SK-N-SH (cell line): ENCODE data around the gene SLC24A3. TPM values are rescaled to one million over a fixed set of nuclear protein-coding genes. Genes with fewer than 3 reads are reported as not detected.

Experiments used
- CTCF ChIA-PET: fragments of 300-600, 350-600 bp; formaldehyde crosslinking; extraction: SDS; loops from one replicate; lab custom pipeline; 2021; lab: Yijun Ruan, JAX
- POLR2A ChIA-PET: fragments of 350-600 bp; sonication (Branson Sonifier 250); formaldehyde crosslinking; extraction: SDS; loops from one replicate; lab custom pipeline; 2020; ENCODE audit warnings: antibody characterized with exemption, inconsistent platforms; lab: Yijun Ruan, JAX
- DNase-seq: peaks from one replicate; pipeline ENCODE4 v3.0.0; 2012
- H2AFZ ChIP-seq: fragments of 200-600 bp; sonication (generic); 2 replicates; pipeline ENCODE4 v1.8.1; 2016; ENCODE audit warnings: antibody characterized with exemption, mild to moderate bottlenecking, low read depth
- H3F3A ChIP-seq: fragments of 200-600 bp; sonication (generic); replicated peaks from 2 replicates; pipeline ENCODE3; 2016; ENCODE audit warnings: antibody characterized with exemption, mild to moderate bottlenecking; ENCODE audit not compliant: insufficient read depth
- H3K27ac ChIP-seq, 2 experiments: fragments of 200-500 bp in 1 of 2; fragments of 200-600 bp in 1 of 2; sonication (Bioruptor generic) in 1 of 2; sonication (generic), shearing (Covaris generic) in 1 of 2; 2 replicates each; pipeline versions ENCODE4 v1.5.1 to v1.6.1; 2014 to 2016; ENCODE audit warnings: low read depth in 2 of 2, inconsistent platforms in 1 of 2, low read length in 1 of 2, mild to moderate bottlenecking in 1 of 2, mixed read lengths in 1 of 2
- H3K27me3 ChIP-seq: fragments of 200-600 bp; sonication (generic), shearing (Covaris generic); 2 replicates; pipeline ENCODE4 v1.6.1; 2016; ENCODE audit warnings: mixed run types; ENCODE audit not compliant: insufficient read depth
- H3K36me3 ChIP-seq, 2 experiments: fragments of 200-500 bp in 1 of 2; fragments of 200-600 bp in 1 of 2; sonication (Bioruptor generic) in 1 of 2; sonication (generic) in 1 of 2; replicated peaks in 1 of 2; 2 replicates each; pipeline versions ENCODE3 to v1.5.1; 2014 to 2016; ENCODE audit warnings: low read length in 1 of 2, mild to moderate bottlenecking in 1 of 2; ENCODE audit not compliant: insufficient read depth in 2 of 2, control insufficient read depth in 1 of 2
- H3K4me1 ChIP-seq, 2 experiments: fragments of 200-500 bp in 1 of 2; fragments of 200-600 bp in 1 of 2; sonication (Bioruptor generic) in 1 of 2; sonication (generic), shearing (Covaris generic) in 1 of 2; 2 replicates each; pipeline versions ENCODE4 v1.5.1 to v1.6.1; 2014 to 2016; ENCODE audit warnings: low read depth in 1 of 2, low read length in 1 of 2, mixed run types in 1 of 2; ENCODE audit not compliant: insufficient read depth in 2 of 2, control insufficient read depth in 1 of 2
- H3K4me2 ChIP-seq: fragments of 200-600 bp; sonication (generic), shearing (Covaris generic); 2 replicates; pipeline ENCODE4 v1.6.1; 2017; ENCODE audit warnings: mixed run types
- H3K4me3 ChIP-seq, 2 experiments: fragments of 200-500 bp in 1 of 2; fragments of 200-600 bp in 1 of 2; sonication (Bioruptor generic) in 1 of 2; sonication (generic), shearing (Covaris generic) in 1 of 2; 2 replicates each; pipeline versions ENCODE4 v1.5.1 to v1.8.1; 2014 to 2016; ENCODE audit warnings: low read depth in 2 of 2, inconsistent platforms in 1 of 2, low read length in 1 of 2, mild to moderate bottlenecking in 1 of 2, mixed read lengths in 1 of 2, moderate library complexity in 1 of 2
- H3K79me2 ChIP-seq: fragments of 200-600 bp; sonication (generic); 2 replicates; pipeline ENCODE4 v1.8.1; 2017; ENCODE audit warnings: mild to moderate bottlenecking; ENCODE audit not compliant: insufficient read depth
- H3K9ac ChIP-seq: fragments of 200-600 bp; sonication (generic); 2 replicates; pipeline ENCODE4 v1.6.1; 2017; ENCODE audit warnings: mixed run types
- H3K9me2 ChIP-seq: fragments of 200-600 bp; sonication (generic); 2 replicates; pipeline ENCODE4 v1.6.1; 2017; ENCODE audit warnings: mixed run types
- H3K9me3 ChIP-seq: fragments of 200-600 bp; sonication (generic); 2 replicates; pipeline ENCODE4 v1.6.1; 2017; ENCODE audit warnings: mixed run types, mild to moderate bottlenecking, moderate library complexity
- H4K20me1 ChIP-seq: fragments of 200-600 bp; sonication (generic); 2 replicates; pipeline ENCODE4 v1.6.1; 2017; ENCODE audit warnings: mild to moderate bottlenecking, mixed run types; ENCODE audit not compliant: insufficient read depth
- CHD2 ChIP-seq: fragments of 150-350 bp; IDR thresholded peaks from 2 replicates; pipeline ENCODE4 v1.6.1; 2018; ENCODE audit warnings: low read length; ENCODE audit not compliant: partially characterized antibody
- ELF1 ChIP-seq: IDR thresholded peaks from 2 replicates; pipeline ENCODE4 v1.4.0; 2012
- EP300 ChIP-seq, 2 experiments: IDR thresholded peaks; 2 replicates each; pipeline versions ENCODE4 v1.4.0 to v1.6.1; 2012; ENCODE audit warnings: borderline replicate concordance in 1 of 2, low read depth in 1 of 2, low read length in 1 of 2
- EZH2phosphoT487 ChIP-seq: fragments of 200-600 bp; sonication (generic); IDR thresholded peaks from 2 replicates; pipeline ENCODE4 v1.6.1; 2017; ENCODE audit warnings: low read depth, mixed run types, mild to moderate bottlenecking, antibody characterized with exemption, moderate library complexity, borderline replicate concordance
- FOXJ3 ChIP-seq: sonication (generic); formaldehyde crosslinking; IDR thresholded peaks from 2 replicates; pipeline ENCODE4 v1.5.1; 2020; ENCODE audit warnings: mild to moderate bottlenecking, missing genetic modification reagents
- FOXM1 ChIP-seq: IDR thresholded peaks from 2 replicates; pipeline ENCODE4 v1.4.0; 2012; ENCODE audit warnings: low read depth, mild to moderate bottlenecking
- GABPA ChIP-seq: IDR thresholded peaks from 2 replicates; pipeline ENCODE4 v1.4.0; 2012; ENCODE audit warnings: low read depth, mild to moderate bottlenecking
- GATA2 ChIP-seq: sonication (generic); formaldehyde crosslinking; IDR thresholded peaks from 2 replicates; pipeline ENCODE4 v1.5.0; 2020; ENCODE audit warnings: mild to moderate bottlenecking, missing genetic modification reagents
- IRF3 ChIP-seq: fragments of 150-350 bp; IDR thresholded peaks from 2 replicates; pipeline ENCODE4 v1.6.1; 2016; ENCODE audit warnings: mild to moderate bottlenecking, low read depth, low read length
- JUND ChIP-seq: IDR thresholded peaks from 2 replicates; pipeline ENCODE4 v1.4.0; 2012
- MAX ChIP-seq: IDR thresholded peaks from 2 replicates; pipeline ENCODE4 v1.4.0; 2012; ENCODE audit warnings: low read depth
- MEF2A ChIP-seq: IDR thresholded peaks from 2 replicates; pipeline ENCODE4 v1.4.0; 2012; ENCODE audit warnings: low read depth, borderline replicate concordance
- PBX3 ChIP-seq: IDR thresholded peaks from 2 replicates; pipeline ENCODE4; 2012
- RAD21 ChIP-seq: IDR thresholded peaks from 2 replicates; pipeline ENCODE4 v1.6.1; 2012; ENCODE audit warnings: mild to moderate bottlenecking, low read length
- RCOR1 ChIP-seq: fragments of 150-350 bp; IDR thresholded peaks from 2 replicates; pipeline ENCODE4 v1.6.1; 2017; ENCODE audit warnings: antibody characterized with exemption, low read length
- REST ChIP-seq: IDR thresholded peaks from 2 replicates; pipeline ENCODE4 v1.6.1; 2012; ENCODE audit warnings: mild to moderate bottlenecking, low read depth, low read length, moderate library complexity
- RFX5 ChIP-seq: IDR thresholded peaks from 2 replicates; pipeline ENCODE4 v1.6.1; 2012; ENCODE audit warnings: mild to moderate bottlenecking, improper control_type of control experiment, low read length
- SIN3A ChIP-seq: IDR thresholded peaks from 2 replicates; pipeline ENCODE4 v1.6.1; 2012; ENCODE audit warnings: low read depth, mild to moderate bottlenecking, low read length, moderate library complexity, borderline replicate concordance
- TAF1 ChIP-seq: IDR thresholded peaks from 2 replicates; pipeline ENCODE4 v1.6.1; 2012; ENCODE audit warnings: low read depth, mild to moderate bottlenecking, low read length, moderate library complexity, borderline replicate concordance
- TCF12 ChIP-seq: IDR thresholded peaks from 2 replicates; pipeline ENCODE4 v1.4.0; 2012
- TEAD4 ChIP-seq: IDR thresholded peaks from 2 replicates; pipeline ENCODE4 v1.4.0; 2012; ENCODE audit warnings: mild to moderate bottlenecking, borderline replicate concordance; ENCODE audit not compliant: insufficient read depth
- USF1 ChIP-seq: IDR thresholded peaks from 2 replicates; pipeline ENCODE4 v1.4.0; 2012; ENCODE audit warnings: low read depth, borderline replicate concordance
- WGBS: methylation state at CpG from one replicate; pipeline ENCODE4 v1.1.6; 2017; ENCODE audit warnings: low lambda C conversion rate; 5-methylcytosine and 5-hydroxymethylcytosine counted together
- polyA plus RNA-seq, 3 experiments: library from polyadenylated mRNA; depleted of rRNA; stranded (reverse); fragments of >200 nt; gene quantifications; 2 replicates each; pipeline ENCODE4 v1.2.3, GENCODE V29; 2012

SLC24A3 gene
- polyA plus RNA-seq, 1 of the 3 experiments (the other 2 are of a cell fraction) = not detected

DNA sequence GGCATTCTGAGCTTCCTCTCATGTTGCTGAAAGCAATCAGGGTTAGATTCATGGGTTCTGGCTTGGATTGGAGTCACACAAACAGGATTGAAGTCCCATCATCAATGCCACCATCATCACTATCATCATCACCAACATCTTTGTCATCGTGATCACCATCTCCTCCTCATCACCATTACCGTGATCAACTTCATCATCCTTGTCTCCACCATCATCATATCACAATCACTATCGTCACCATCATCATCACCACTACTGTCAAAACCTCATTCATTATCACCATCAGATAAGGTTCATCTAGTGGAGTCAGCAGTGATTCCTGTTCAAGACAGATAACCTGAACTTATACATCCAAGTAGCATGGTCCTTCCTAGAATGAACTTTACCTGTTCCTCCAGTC, 351.8 kb downstream of the SLC24A3 start:
- no peak for DNase-seq
- WGBS = 25% methylated on average over 3 of the region's 3 CpGs
- Histone ChIP-seq H3K4me3 (no peak overlapping the region), H3K36me3 (no peaks in the 10 kb centered on the region), H3K9me3 (no peaks in the 10 kb centered on the region), H3F3A (no peaks in the 10 kb centered on the region), H3K9me2 (no peaks in the 10 kb centered on the region; the same call in 1 of the 2 replicates), H3K27ac (no peak overlapping the region), H3K9ac (no peak overlapping the region), H2AFZ (no peak overlapping the region), H4K20me1 (no peaks in the 10 kb centered on the region), H3K4me2 (no peak overlapping the region), H3K79me2 (no peaks in the 10 kb centered on the region), H3K4me1 (no peaks in the 10 kb centered on the region), H3K27me3 (0 out of 2 replicates have a peak, but pooled peaks cover 5% of the 10 kb centered on the region)
- CTCF ChIA-PET = no interaction called here
- TF ChIP-seq IRF3 (no peak), GATA2 (no peak), GABPA (no peak), REST (no peak), USF1 (no peak), PBX3 (no peak), RFX5 (no peak)
- POLR2A ChIA-PET = no interaction called here

DNA sequence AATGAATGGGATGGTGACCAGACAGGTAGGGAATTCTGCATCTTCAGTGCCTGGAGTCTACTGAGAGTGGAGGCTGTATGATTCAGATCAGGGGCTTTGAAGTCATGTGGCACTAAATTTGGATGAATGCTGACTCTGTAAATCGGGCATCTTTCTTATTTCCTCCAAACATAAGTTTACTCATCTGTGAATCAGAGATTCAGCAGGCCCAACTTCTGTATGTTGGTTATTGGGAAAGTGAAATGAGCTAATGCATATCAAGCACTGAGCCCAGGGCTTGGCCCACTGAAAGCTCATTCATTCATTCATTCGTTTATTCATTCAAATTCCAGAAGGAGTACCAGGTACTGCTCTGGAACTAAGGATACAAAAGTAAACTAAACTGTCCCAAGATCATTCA, 353.3 kb downstream of the SLC24A3 start:
- H3K27me3 ChIP-seq = 0 out of 2 replicates have a peak, but pooled peaks cover 5% of the 10 kb centered on the region
- 0% methylated on average over 2 of the region's 2 CpGs for WGBS
- no peaks in the 10 kb centered on the region for H3K36me3 ChIP-seq
- no peaks in the 10 kb centered on the region for H3K4me1 ChIP-seq
- no peak overlapping the region for H2AFZ ChIP-seq
- no peak for DNase-seq
- CTCF ChIA-PET = no interaction called here
- POLR2A ChIA-PET = no interaction called here
- H3K27ac ChIP-seq = no peak overlapping the region
- no peaks in the 10 kb centered on the region for H3K79me2 ChIP-seq
- H3K4me3 ChIP-seq = no peak overlapping the region
- H3K4me2 ChIP-seq = no peak overlapping the region
- no peaks in the 10 kb centered on the region; the same call in 1 of the 2 replicates for H3K9me2 ChIP-seq
- H3K9me3 ChIP-seq = no peaks in the 10 kb centered on the region
- H3F3A ChIP-seq = no peaks in the 10 kb centered on the region
- H4K20me1 ChIP-seq = no peaks in the 10 kb centered on the region
- no peak overlapping the region for H3K9ac ChIP-seq
- TF ChIP-seq IRF3 = no peak
- no peak for TF ChIP-seq RCOR1
- no peak for TF ChIP-seq TCF12
- no peak for TF ChIP-seq EP300 (IDR thresholded peaks at IDR 0.05; ENCODE audit: borderline replicate concordance in 1 of 2, low read depth in 1 of 2, low read length in 1 of 2)
- TF ChIP-seq TEAD4 = no peak
- no peak for TF ChIP-seq CHD2
- TF ChIP-seq ELF1 = no peak
- no peak for TF ChIP-seq RAD21
- TF ChIP-seq EZH2phosphoT487 = no peak
- TF ChIP-seq FOXJ3 (CRISPR knock-in tag) = no peak
- TF ChIP-seq MEF2A = no peak
- no peak for TF ChIP-seq TAF1
- no peak for TF ChIP-seq FOXM1
- TF ChIP-seq GABPA = no peak
- TF ChIP-seq MAX = no peak
- TF ChIP-seq JUND = no peak
- no peak for TF ChIP-seq SIN3A
